ENCODE measurements around the gene WNT7A. TPM values are rescaled to one million over a fixed set of nuclear protein-coding genes. Genes with fewer than 3 reads are reported as not detected.
A peak's percentile ranks its signal among the peaks of the same experiment; 100 is the strongest.

Gene WNT7A
- total RNA-seq, 2 donors from 2014 or later = under 0.01 TPM

DNA sequence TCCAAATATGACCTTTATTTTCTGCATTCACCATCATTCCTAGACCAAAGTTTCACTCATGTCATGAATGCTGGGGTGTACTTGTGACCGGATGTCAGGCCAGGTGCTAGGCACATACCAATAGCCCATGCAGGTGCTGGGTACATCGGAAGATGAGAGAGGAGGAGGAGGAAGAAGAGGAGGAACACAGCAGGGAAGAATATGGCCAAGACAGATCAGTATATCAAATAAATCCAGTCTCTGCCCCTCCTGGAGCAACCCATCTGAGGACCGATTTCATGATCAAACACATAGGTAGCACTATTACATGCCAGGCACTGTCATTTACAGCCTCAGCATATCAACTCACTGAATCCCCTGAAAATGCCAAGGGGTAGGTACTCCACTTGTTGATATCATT is 3.0 kb upstream of the WNT7A start:
- Histone ChIP-seq H3K36me3 (replicated peaks in 1 of 2; ENCODE audit: insufficient read depth in 1 of 2, low read depth in 2 of 2) (no peaks in the 10 kb centered on the region), H3K27ac (no peak overlapping the region), H3K27me3 (peaks cover 0 to 29% of the 10 kb centered on the region in 2 donors), H3K9me3 (no peaks in the 10 kb centered on the region), H3K4me1 (peaks cover 29% of the 10 kb centered on the region), H3K4me3 (no peak overlapping the region)
- TF ChIP-seq POLR2A (IDR thresholded peaks at IDR 0.05) = no peak
- TF ChIP-seq, protein P1, sequence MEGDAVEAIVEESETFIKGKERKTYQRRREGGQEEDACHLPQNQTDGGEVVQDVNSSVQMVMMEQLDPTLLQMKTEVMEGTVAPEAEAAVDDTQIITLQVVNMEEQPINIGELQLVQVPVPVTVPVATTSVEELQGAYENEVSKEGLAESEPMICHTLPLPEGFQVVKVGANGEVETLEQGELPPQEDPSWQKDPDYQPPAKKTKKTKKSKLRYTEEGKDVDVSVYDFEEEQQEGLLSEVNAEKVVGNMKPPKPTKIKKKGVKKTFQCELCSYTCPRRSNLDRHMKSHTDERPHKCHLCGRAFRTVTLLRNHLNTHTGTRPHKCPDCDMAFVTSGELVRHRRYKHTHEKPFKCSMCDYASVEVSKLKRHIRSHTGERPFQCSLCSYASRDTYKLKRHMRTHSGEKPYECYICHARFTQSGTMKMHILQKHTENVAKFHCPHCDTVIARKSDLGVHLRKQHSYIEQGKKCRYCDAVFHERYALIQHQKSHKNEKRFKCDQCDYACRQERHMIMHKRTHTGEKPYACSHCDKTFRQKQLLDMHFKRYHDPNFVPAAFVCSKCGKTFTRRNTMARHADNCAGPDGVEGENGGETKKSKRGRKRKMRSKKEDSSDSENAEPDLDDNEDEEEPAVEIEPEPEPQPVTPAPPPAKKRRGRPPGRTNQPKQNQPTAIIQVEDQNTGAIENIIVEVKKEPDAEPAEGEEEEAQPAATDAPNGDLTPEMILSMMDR (IDR thresholded peaks at IDR 0.05) = no peak
- no peak for DNase-seq
- no peak for ATAC-seq
- intact Hi-C loops (cut with DNase I) = loop anchor here (5.0 kb wide), 1 partner anchor 226 kb away; no protein-coding TSS in a partner anchor
- 67 to 77% methylated on average over 3 of the region's 3 CpGs for WGBS, 2 donors

DNA sequence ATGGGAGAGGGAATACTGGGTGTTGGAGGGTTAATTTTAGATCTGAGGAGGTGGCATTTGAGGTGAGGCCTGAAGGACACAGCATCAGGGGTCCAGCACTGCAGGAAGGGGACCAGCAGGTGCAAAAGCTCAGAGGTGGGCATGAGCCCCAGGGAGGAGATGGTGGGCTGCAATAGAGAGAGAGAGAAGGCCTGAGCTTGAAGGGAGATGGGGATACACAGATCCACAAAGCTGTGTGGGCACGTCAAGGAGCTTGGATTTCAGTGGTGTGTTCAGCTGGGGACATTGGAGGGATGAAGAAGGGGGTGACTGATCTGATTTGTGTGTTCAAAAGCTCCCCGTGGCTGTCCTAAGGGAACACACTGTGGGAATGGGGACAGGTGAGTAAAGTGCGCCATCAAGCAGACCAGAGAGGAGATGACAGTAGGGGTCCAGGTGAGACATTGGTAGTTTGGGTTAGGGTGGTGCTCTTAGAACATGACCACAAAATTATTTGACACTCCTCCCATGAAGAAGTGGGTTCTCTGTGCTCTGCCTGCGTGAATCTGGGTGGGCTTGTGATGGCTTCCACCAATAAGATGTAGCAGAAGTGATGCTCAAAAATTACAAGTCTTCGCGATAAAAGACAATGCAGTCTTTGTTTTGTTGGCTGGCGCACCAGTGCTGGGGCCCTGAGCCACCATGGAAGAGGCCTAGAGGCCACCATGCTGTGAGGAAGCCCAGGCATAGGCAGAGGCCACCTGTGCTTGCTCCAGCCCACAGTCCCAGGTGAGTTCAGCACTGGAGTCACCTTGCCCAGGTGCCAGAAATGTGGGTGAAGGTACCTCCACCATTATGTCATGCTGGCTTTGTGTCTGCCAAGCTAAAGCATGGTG is 1.9 kb upstream of the WNT7A start:
- peaks cover 0 to 29% of the 10 kb centered on the region in 2 donors for H3K27me3 ChIP-seq
- no peaks in the 10 kb centered on the region for H3K36me3 ChIP-seq (replicated peaks in 1 of 2; ENCODE audit: insufficient read depth in 1 of 2, low read depth in 2 of 2)
- no peaks in the 10 kb centered on the region for H3K9me3 ChIP-seq
- H3K4me1 ChIP-seq = peaks cover 30% of the 10 kb centered on the region
- ATAC-seq (no peak), DNase-seq (no peak)
- no peak overlapping the region for H3K27ac ChIP-seq
- WGBS, 2 donors = 73 to 77% methylated on average over 7 of the region's 7 CpGs
- no peak overlapping the region for H3K4me3 ChIP-seq
- intact Hi-C loops (cut with DNase I) = loop anchor here (5.0 kb wide), 1 partner anchor 224 kb away; no protein-coding TSS in a partner anchor
- no peak for TF ChIP-seq POLR2A (IDR thresholded peaks at IDR 0.05)
- TF ChIP-seq, protein P1 (IDR thresholded peaks at IDR 0.05) = no peak

DNA sequence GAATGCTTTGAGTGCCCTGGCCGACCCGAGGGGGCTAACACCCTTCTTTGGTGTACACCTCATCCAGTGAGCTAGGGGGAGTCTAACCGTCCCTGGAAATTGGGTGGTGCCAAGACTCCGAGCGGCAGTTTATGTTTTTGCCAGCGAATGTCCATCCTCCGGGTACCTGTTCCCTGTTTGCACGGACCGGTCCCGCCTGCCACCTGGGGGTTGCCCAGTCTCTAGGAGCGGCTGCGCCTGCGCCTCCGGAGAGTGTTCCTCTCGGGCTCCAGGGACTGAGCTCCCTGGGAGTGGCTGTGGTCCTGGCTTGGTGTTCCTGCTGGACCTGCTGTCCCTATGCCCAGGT is 913 bp upstream of the WNT7A start:
- DNase-seq = no peak
- Histone ChIP-seq H3K27ac (no peak overlapping the region), H3K4me3 (no peak overlapping the region), H3K9me3 (no peaks in the 10 kb centered on the region), H3K4me1 (peaks cover 30% of the 10 kb centered on the region), H3K36me3 (replicated peaks in 1 of 2; ENCODE audit: insufficient read depth in 1 of 2, low read depth in 2 of 2) (no peaks in the 10 kb centered on the region), H3K27me3 (peaks cover 0 to 29% of the 10 kb centered on the region in 2 donors)
- intact Hi-C loops (cut with DNase I) = loop anchor here (5.0 kb wide), 1 partner anchor 223 kb away; no protein-coding TSS in a partner anchor
- WGBS, 2 donors = 0 to 1% methylated on average over 1 to 15 of the region's 15 CpGs
- no peak for ATAC-seq
- TF ChIP-seq, protein P1 (IDR thresholded peaks at IDR 0.05) = peak in 2 of 7 experiments; percentile 5 to 26
- no peak for TF ChIP-seq POLR2A (IDR thresholded peaks at IDR 0.05)

DNA sequence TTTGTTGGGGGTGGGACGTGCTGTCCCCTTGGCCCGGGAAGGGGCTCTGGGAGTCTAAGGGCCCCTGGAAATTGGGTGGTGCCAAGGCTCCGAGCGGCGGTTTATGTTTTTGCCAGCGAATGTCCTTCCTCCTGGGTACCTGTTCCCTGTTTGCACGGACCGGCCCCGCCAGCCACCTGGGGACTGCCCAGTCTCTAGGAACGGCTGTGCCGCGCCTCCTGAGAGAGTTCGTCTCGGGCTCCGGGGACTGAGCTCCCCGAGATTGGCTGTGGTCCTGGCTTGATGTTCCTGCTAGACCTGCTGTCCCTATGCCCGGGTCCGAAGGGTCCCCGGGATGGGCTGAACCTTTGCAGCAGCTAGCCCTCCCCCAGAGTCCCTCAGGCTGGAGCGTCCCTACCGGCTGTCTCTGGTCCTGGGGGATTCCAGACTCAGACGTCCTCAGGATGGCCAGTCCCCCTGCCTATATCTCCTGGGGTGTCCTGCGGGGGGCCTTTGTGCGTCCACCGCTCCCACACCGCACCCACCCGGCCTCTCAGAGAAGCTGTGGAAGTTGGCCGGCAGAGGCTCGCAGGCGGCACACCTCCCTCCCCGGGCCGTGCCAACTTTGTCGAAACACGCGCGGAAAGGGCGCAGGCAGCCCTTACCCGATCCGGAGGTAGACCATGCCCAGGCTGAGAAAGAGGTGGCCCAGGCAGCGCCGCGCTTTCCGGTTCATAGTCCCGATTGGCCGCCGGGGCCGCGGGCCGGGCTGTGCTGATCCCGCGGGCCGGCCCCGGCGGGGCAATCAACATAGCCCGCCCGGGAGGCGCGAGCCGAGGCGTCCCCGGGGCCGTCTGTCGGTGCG is 547 bp downstream of the WNT7A start:
- WGBS, 2 donors = 0 to 1% methylated on average over 1 to 64 of the region's 64 CpGs
- peaks cover 0 to 29% of the 10 kb centered on the region in 2 donors for H3K27me3 ChIP-seq
- H3K36me3 ChIP-seq (replicated peaks in 1 of 2; ENCODE audit: insufficient read depth in 1 of 2, low read depth in 2 of 2) = no peaks in the 10 kb centered on the region
- no peak for TF ChIP-seq POLR2A (IDR thresholded peaks at IDR 0.05)
- TF ChIP-seq, protein P1 (IDR thresholded peaks at IDR 0.05) = no peak
- H3K27ac ChIP-seq = no peak overlapping the region
- no peak overlapping the region for H3K4me3 ChIP-seq
- peak in 2 of 4 donors; percentile 21 to 37 for DNase-seq
- intact Hi-C loops (cut with DNase I) = no loop called here
- H3K9me3 ChIP-seq = no peaks in the 10 kb centered on the region
- peak; percentile 37 for ATAC-seq
- peaks cover 30% of the 10 kb centered on the region for H3K4me1 ChIP-seq
